Posterior cingulate gyrus (tissue), 11 donors: ENCODE data around the gene STK25.
A peak's percentile ranks its signal among the peaks of the same experiment; 100 is the strongest.

Source experiments
- DNase-seq, 10 donors: peaks; one replicate each; pipeline versions ENCODE4 v3.0.0 to v3.0.0-alpha.2; 2020 to 2021; ENCODE audit warnings: mixed read lengths in 3 of 10
- intact Hi-C: fragments of 100-400 bp; cut with DNase I; formaldehyde crosslinking; loops from one replicate; pipeline ENCODE4 v1.15.1; 2023

Gene STK25

GRCh38 chr2:241498115-241499070 is 10.0 kb downstream of the STK25 start:
- intact Hi-C loops = no loop called here
- DNase-seq = peak in 4 of 10 donors; percentile 19 to 82 (median 66)

- DNase-seq = peak in 2 of 10 donors; percentile 63 to 82
- intact Hi-C loops = no loop called here
These were observed 11.2 kb downstream of the STK25 start for GRCh38 chr2:241496904-241497877.

- intact Hi-C loops = no loop called here
- peak in 2 of 10 donors; percentile 59 to 80 for DNase-seq
These were observed 12.2 kb downstream of the STK25 start for GRCh38 chr2:241496003-241496707.

GRCh38 chr2:241495172-241496002 is 13.0 kb downstream of the STK25 start:
- intact Hi-C loops = no loop called here
- peak in 1 of 10 donors; percentile 61 for DNase-seq

GRCh38 chr2:241494311-241494908 is 14.0 kb downstream of the STK25 start:
- intact Hi-C loops = no loop called here
- DNase-seq = peak in 2 of 10 donors; percentile 60 to 65

GRCh38 chr2:241493092-241493491 is 15.3 kb downstream of the STK25 start:
- intact Hi-C loops = no loop called here

GRCh38 chr2:241492174-241492565 is 16.2 kb downstream of the STK25 start:
- intact Hi-C loops = no loop called here

More at GRCh38 chr2:241493092-241493491, 15.3 kb downstream of the STK25 start:
- peak in 2 of 10 donors; percentile 62 to 76 for DNase-seq

GRCh38 chr2:241491549-241492173 is 16.7 kb downstream of the STK25 start:
- DNase-seq = peak in 2 of 10 donors; percentile 63 to 65
- intact Hi-C loops = no loop called here

More at GRCh38 chr2:241492174-241492565, 16.2 kb downstream of the STK25 start:
- peak in 2 of 10 donors; percentile 53 to 69 for DNase-seq

- intact Hi-C loops = no loop called here
- DNase-seq = peak in 2 of 10 donors; percentile 50
These were observed 17.4 kb downstream of the STK25 start for GRCh38 chr2:241490825-241491506.

GRCh38 chr2:241489733-241490680 is 18.4 kb downstream of the STK25 start:
- intact Hi-C loops = no loop called here
- peak in 2 of 10 donors; percentile 63 to 65 for DNase-seq

- intact Hi-C loops = no loop called here
- DNase-seq = no peak
These were observed 19.3 kb downstream of the STK25 start for GRCh38 chr2:241489088-241489487.

- DNase-seq = no peak
- intact Hi-C loops = no loop called here
These were observed 23.0 kb downstream of the STK25 start for GRCh38 chr2:241485172-241485911.

- peak in 1 of 10 donors; percentile 59 for DNase-seq
- intact Hi-C loops = no loop called here
These were observed 25.1 kb downstream of the STK25 start for GRCh38 chr2:241483305-241483704.

GRCh38 chr2:241482126-241482955 is 26.0 kb downstream of the STK25 start:
- intact Hi-C loops = no loop called here
- peak in 1 of 10 donors; percentile 63 for DNase-seq

- intact Hi-C loops = no loop called here
- DNase-seq = no peak
These were observed 26.7 kb downstream of the STK25 start for GRCh38 chr2:241481687-241482086.
